ENCODE data around the gene RAB11FIP4. TPM values are rescaled to one million over a fixed set of nuclear protein-coding genes. Genes with fewer than 3 reads are reported as not detected.

RAB11FIP4 gene
- total RNA-seq, 1 donor, result 0.09 TPM

GRCh38 chr17:31580706-31581490 is 189.4 kb downstream of the RAB11FIP4 start:
- DNase-seq (ENCODE audit: low read depth), result peak; percentile 91
- no peak overlapping the region for H3K4me3 ChIP-seq (ENCODE audit: low read depth, low read length)
- TF ChIP-seq, protein P1, sequence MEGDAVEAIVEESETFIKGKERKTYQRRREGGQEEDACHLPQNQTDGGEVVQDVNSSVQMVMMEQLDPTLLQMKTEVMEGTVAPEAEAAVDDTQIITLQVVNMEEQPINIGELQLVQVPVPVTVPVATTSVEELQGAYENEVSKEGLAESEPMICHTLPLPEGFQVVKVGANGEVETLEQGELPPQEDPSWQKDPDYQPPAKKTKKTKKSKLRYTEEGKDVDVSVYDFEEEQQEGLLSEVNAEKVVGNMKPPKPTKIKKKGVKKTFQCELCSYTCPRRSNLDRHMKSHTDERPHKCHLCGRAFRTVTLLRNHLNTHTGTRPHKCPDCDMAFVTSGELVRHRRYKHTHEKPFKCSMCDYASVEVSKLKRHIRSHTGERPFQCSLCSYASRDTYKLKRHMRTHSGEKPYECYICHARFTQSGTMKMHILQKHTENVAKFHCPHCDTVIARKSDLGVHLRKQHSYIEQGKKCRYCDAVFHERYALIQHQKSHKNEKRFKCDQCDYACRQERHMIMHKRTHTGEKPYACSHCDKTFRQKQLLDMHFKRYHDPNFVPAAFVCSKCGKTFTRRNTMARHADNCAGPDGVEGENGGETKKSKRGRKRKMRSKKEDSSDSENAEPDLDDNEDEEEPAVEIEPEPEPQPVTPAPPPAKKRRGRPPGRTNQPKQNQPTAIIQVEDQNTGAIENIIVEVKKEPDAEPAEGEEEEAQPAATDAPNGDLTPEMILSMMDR (IDR thresholded peaks at IDR 0.05; ENCODE audit: insufficient read depth, low read length), result no peak

- no peak for DNase-seq (ENCODE audit: low read depth)
- H3K4me3 ChIP-seq (ENCODE audit: low read depth, low read length), result no peak overlapping the region
- TF ChIP-seq, protein P1 (IDR thresholded peaks at IDR 0.05; ENCODE audit: insufficient read depth, low read length), result no peak
These were observed 190.0 kb downstream of the RAB11FIP4 start for GRCh38 chr17:31581491-31581890.

DNA sequence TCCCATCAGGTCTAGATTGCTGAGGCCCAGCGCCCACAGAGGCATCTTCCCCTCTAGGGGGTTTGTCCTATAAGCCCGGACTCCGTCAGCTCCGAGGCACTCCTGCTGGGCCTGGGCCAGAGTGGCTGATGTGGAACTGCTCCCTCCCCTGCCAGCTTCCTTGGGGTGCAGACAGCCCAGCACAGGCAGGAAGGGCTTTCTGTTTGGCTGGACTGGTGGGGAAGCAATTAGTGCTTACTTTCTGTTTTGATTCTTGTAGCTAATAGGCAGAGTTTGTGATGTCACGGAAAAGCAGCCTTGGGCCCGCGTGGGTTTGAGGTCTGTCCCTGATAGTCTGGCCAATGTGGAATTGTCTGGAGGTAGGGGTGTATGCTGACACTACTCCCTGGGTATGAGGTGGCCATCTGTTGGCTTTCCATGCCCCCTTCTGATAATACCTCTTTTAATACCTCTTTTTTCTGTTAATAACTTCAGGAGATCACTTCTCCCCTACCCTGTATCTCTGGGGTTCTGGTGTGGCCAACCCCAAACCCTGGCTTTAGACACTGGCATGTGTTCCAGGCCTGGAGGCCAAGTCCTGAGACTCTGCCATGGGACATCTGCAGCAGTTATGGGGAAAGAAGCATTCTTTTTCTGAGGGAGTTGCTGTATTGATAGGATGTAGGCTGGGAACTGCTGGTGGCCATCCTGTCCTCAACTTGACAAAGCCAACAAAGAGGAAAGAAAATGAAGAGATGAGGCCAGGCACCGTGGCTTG is 190.9 kb downstream of the RAB11FIP4 start:
- peak; percentile 60 for DNase-seq (ENCODE audit: low read depth)
- no peak overlapping the region for H3K4me3 ChIP-seq (ENCODE audit: low read depth, low read length)
- TF ChIP-seq, protein P1 (IDR thresholded peaks at IDR 0.05; ENCODE audit: insufficient read depth, low read length), result no peak

DNA sequence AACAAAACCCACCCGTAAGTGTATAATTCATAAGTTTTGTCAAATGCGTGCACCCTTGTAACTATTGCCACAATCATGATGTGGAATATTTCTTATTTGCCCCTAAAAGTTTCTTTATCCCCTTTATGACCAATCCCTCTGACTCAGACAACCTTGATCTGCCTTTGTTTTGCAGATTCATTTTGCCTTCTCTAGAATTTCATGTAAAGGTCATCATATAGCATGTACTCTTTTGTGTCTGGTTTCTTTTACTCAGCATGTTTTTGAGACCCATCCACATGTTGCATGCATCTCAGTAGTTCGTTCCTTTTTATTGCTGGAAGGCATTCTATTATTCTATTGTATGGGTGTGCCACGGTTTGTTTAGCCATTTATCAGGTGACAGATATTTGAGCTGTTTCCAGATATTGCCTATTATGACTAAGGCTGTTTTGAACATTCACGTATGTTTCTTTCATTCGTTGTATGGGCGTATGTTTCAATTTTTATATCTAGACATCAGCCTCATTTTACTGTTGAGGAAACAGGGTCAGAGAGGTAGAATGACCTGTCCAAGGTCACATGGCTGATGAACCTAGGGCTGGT is 192.4 kb downstream of the RAB11FIP4 start:
- no peak overlapping the region for H3K4me3 ChIP-seq (ENCODE audit: low read depth, low read length)
- DNase-seq (ENCODE audit: low read depth), result peak; percentile 65
- TF ChIP-seq, protein P1 (IDR thresholded peaks at IDR 0.05; ENCODE audit: insufficient read depth, low read length), result no peak

DNA sequence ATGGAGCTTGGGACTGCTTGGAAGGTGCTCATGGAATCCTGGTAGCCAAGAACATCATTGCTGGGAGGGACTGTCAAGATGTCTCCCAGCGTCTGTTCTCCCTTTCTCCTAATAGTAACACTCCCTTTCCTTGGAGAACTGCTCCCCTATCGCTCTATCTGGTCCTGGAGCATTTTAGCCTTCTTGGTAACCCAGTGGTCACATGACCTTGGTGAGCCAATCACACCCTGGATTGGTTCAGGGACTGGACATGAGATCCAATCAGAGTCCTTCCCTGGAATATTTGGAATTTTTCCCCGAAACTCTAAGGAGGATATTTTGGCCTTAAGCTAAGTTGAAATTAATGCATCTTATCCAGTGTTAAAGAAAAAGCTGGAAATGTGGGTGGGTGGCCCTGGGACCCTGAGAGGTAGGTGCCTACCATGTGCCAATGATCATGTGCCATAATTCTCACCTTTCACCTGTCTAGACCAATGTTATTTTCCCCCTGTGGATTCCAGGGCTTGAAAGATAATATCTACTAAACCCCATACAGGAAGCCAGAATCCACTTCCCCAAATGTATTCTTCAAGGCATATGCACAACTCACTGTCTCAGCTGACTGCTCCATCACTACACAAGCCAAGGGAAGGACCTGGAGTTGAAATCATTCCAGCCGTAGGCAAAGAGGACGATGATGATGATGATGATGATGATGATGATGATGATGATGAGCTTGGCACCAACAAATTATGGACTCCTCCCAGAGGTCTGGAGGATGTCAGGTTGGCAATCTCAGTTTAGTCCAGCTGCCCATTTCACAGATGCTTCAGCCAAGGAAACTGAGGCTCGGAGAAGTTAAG is 193.2 kb downstream of the RAB11FIP4 start:
- H3K4me3 ChIP-seq (ENCODE audit: low read depth, low read length), result no peak overlapping the region
- no peak for DNase-seq (ENCODE audit: low read depth)
- TF ChIP-seq, protein P1 (IDR thresholded peaks at IDR 0.05; ENCODE audit: insufficient read depth, low read length), result no peak

DNA sequence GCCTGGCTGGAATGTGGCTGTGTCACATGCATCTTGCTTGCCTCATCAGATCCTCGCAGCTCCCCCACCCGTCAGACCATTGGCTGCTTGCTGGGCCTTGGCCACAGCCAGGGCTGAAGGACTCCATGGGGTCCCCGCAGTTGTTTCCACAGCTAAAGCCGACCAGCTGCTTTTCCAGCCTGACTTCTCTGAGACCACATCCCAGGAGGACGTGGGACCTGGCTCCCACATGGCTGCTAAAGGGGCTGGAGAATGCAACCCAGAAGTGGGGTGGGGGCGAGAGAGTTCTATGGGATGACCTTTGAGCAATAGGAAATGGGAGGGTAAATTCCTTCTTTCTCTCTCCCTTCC is 193.8 kb downstream of the RAB11FIP4 start:
- TF ChIP-seq, protein P1 (IDR thresholded peaks at IDR 0.05; ENCODE audit: insufficient read depth, low read length), result no peak
- H3K4me3 ChIP-seq (ENCODE audit: low read depth, low read length), result no peak overlapping the region
- no peak for DNase-seq (ENCODE audit: low read depth)

Measured in fibroblast of the aortic adventitia (primary cell).